CD4-positive, alpha-beta T cell treated with Interleukin-15 for 4 hours (primary cell): ENCODE data around the gene AFMID.
A peak's percentile ranks its signal among the peaks of the same experiment; 100 is the strongest.

Source experiments
- DNase-seq: peaks from one replicate; pipeline ENCODE4 v3.0.0-alpha.2; 2020; ENCODE audit warnings: low spot score

Gene AFMID

DNA sequence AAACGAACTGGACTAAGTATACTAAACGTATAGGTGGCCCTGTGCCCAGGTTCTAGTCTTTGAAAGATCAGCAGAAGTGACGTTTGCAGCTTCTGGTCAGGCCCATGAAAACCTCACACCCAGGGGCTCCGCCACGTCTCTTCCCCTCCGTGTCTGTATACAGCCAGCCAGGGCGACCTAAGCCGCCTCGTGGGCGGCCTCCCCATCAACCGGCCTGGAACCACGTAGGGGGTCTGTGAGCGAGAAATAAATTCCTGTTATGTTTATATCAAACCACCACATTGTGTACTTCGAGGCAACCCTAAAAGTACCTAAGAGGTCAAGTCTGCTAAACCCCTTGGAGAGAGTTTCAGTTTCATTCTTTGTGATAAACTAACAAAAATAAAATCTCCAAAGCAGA is 7.1 kb upstream of the AFMID start:
- no peak for DNase-seq

DNA sequence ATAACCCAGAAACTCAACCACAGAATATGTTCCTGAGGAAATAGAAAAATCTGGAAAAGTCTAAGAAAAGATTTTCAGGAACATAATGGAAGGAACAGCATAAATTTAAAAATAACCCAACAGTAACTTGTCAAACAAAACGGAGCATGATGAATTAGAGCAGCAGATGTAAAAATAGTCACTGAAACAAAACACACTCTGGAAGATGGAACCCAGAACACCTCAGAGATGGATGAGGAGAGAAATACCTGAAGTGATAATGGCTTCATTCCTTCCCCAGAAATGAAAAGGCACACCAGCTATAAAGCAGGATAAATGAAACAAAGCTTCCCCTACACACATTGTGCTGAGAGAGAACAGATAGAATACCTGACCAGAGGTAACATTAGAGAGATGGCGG is 6.7 kb upstream of the AFMID start:
- no peak for DNase-seq

- no peak for DNase-seq
Observed at GRCh38 chr17:78182504-78182903, 4.7 kb upstream of the AFMID start.

GRCh38 chr17:78183916-78184315 is 3.2 kb upstream of the AFMID start:
- DNase-seq = no peak

DNA sequence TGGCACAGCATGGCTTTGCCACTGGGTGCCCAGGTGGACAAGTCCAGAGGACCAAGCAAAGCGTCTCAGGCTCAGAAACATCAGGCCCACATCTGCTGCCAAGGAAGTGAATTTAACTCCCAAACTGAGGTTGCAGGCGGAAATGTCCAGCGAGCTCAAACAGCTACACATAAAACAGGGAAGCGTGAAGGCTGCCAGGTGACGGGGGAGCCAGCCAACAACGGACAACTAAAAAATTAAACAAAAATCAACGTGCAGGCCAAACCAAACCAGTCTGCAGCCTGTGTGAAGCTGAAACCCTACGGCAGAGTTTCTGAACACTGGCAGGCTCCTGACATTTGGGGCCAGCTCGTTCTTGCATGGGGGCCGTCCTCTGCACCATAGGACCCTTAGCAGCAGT is 2.8 kb upstream of the AFMID start:
- DNase-seq = no peak

GRCh38 chr17:78184868-78185267 is 2.3 kb upstream of the AFMID start:
- no peak for DNase-seq

GRCh38 chr17:78185981-78186691 is 1.0 kb upstream of the AFMID start:
- no peak for DNase-seq

DNA sequence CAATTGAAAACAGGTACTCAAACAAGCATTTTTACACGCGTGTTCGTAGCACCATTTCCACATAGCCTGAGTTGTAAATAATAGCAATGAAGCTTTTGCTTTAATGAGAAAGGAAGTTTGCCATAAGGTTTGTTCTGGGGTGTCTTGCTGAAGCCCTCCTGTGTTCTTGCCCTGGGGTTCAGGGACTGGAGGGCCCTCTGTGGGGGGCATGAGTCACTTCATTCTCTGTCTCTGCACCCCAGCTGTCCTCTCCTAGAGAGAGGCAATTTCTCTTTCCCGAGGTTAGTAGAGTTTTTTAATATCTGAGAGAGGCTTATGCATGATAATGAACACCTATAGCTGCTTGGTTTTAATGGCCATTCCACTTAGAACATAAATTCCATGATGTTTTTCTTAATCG is 9.6 kb downstream of the AFMID start:
- DNase-seq = no peak

DNA sequence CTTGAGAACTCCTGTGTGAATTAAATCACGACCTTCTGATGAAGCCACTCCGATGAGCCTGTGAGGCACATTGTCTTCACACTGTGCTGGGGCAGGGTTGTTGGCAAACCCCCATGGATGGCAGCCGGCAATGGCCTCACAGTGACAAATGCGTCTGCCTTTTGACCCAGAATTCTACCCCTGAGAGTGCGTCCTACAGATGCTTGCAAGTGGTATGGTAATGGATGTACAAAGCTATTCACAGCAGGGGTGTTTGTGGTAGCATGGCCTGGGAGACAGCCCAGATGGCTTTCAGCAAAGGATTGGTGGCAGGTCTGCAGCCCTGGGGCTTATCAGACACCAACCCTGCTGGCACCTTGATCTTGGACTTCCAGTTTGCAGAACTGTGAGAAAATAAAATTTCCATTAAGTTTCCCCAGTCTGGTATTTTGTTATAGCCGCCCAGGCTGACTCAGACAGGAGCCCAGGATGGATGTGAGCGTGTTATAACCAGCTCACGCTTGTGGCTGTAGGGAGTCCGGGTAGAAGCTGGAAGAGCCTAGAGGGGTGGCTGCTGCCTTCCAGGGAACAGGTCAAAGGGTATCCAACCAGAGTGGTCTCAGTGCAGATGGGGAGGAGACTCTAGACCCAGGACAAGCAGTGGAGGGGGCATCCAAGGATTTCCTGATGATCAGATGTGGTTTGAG is 10.1 kb downstream of the AFMID start:
- DNase-seq = no peak

- DNase-seq = no peak
Observed at GRCh38 chr17:78200451-78200850, 13.3 kb downstream of the AFMID start.

DNA sequence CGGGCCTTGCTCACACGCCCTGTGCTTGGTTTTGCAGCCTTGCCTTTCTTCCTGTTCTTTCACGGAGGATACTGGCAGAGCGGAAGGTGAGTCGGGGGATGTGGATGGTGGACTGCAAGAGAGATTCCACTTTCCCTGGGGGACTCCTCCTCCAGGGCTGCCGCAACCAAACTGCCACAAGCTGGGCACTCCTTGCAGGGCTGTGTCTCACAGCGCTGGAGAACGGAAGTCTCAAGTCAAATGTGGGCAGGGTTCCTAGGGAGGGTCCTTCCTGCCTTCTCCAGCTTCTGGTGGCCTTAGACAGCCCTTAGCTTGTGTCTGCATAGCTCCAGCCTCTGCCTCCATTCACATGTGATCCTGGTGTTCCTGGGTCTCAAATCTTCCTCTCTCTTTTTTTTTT is 15.5 kb downstream of the AFMID start:
- no peak for DNase-seq

GRCh38 chr17:78204387-78205123 is 17.4 kb downstream of the AFMID start:
- no peak for DNase-seq

DNA sequence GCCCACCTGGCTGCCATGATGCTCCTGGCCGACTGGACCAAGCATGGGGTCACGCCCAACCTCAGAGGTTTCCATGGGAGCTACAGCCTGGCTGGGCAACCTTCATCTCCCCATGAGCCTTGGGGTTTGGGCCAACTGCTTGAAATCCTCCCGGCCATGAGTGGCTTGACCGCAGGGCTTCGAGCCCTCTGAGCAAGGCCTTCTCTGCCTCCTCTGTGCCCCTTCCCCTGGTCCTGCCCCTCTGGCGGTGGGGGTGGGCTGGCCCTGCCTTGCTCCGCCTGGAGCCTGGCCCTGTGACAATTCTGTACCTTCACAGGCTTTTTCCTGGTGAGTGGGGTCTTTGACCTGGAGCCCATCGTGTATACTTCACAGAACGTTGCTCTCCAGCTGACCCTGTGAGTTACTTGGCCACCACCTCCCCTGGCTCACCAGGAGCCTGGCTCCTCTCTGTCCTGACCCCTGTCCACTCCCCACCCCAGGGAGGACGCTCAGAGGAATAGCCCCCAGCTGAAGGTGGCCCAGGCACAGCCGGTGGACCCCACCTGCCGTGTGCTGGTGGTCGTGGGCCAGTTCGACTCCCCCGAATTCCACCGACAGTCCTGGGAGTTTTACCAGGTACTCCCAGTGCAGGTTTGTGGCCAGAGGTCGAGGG is 18.1 kb downstream of the AFMID start:
- DNase-seq = no peak

DNA sequence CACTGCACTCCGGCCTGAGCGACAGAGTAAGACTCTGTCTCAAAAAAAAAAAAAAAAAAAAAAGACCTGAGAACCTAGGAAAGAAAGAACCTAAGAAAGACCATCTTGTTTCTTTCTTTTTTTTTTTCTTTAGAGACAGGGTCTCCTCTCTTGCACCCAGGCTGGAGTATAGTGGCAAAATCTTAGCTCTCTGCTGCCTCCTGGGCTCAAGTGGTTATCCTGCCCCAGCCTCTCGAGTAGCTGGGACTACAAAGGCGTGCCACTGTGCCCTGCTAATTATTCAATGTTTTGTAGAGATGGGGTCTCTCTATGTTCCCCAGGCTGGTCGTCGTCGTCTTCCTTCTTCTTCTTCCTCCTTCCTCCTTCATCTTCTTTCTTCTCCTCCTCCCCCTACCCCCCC is 19.1 kb downstream of the AFMID start:
- DNase-seq = no peak

- DNase-seq = no peak
Observed at GRCh38 chr17:78208486-78208885, 21.3 kb downstream of the AFMID start.

- no peak for DNase-seq
Observed at GRCh38 chr17:78210111-78210510, 22.9 kb downstream of the AFMID start.

GRCh38 chr17:78211032-78211431 is 23.9 kb downstream of the AFMID start:
- DNase-seq = no peak

DNA sequence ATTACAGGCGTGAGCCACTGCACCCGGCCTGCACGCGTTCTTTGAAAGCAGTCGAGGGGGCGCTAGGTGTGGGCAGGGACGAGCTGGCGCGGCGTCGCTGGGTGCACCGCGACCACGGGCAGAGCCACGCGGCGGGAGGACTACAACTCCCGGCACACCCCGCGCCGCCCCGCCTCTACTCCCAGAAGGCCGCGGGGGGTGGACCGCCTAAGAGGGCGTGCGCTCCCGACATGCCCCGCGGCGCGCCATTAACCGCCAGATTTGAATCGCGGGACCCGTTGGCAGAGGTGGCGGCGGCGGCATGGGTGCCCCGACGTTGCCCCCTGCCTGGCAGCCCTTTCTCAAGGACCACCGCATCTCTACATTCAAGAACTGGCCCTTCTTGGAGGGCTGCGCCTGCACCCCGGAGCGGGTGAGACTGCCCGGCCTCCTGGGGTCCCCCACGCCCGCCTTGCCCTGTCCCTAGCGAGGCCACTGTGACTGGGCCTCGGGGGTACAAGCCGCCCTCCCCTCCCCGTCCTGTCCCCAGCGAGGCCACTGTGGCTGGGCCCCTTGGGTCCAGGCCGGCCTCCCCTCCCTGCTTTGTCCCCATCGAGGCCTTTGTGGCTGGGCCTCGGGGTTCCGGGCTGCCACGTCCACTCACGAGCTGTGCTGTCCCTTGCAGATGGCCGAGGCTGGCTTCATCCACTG is 27.0 kb downstream of the AFMID start, which contains the start of gene BIRC5:
BIRC5 (plus strand) TSS at position 238 of the 690 bp plus-strand sequence; CDS start at position 302, 64 bp downstream.
- DNase-seq = peak; percentile 88

DNA sequence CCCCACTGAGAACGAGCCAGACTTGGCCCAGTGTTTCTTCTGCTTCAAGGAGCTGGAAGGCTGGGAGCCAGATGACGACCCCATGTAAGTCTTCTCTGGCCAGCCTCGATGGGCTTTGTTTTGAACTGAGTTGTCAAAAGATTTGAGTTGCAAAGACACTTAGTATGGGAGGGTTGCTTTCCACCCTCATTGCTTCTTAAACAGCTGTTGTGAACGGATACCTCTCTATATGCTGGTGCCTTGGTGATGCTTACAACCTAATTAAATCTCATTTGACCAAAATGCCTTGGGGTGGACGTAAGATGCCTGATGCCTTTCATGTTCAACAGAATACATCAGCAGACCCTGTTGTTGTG is 27.5 kb downstream of the AFMID start:
- DNase-seq = no peak

DNA sequence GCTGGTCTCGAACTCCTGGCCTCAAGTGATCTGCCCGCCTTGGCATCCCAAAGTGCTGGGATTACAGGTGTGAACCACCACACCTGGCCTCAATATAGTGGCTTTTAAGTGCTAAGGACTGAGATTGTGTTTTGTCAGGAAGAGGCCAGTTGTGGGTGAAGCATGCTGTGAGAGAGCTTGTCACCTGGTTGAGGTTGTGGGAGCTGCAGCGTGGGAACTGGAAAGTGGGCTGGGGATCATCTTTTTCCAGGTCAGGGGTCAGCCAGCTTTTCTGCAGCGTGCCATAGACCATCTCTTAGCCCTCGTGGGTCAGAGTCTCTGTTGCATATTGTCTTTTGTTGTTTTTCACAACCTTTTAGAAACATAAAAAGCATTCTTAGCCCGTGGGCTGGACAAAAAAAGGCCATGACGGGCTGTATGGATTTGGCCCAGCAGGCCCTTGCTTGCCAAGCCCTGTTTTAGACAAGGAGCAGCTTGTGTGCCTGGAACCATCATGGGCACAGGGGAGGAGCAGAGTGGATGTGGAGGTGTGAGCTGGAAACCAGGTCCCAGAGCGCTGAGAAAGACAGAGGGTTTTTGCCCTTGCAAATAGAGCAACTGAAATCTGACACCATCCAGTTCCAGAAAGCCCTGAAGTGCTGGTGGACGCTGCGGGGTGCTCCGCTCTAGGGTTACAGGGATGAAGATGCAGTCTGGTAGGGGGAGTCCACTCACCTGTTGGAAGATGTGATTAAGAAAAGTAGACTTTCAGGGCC is 32.4 kb downstream of the AFMID start:
- no peak for DNase-seq

DNA sequence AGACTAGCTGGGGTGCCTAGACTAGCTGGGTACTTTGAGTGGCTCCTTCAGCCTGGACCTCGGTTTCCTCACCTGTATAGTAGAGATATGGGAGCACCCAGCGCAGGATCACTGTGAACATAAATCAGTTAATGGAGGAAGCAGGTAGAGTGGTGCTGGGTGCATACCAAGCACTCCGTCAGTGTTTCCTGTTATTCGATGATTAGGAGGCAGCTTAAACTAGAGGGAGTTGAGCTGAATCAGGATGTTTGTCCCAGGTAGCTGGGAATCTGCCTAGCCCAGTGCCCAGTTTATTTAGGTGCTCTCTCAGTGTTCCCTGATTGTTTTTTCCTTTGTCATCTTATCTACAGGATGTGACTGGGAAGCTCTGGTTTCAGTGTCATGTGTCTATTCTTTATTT is 35.9 kb downstream of the AFMID start:
- DNase-seq = no peak
